ENCODE results near the gene CREB3L1. TPM values are rescaled to one million over a fixed set of nuclear protein-coding genes. Genes with fewer than 3 reads are reported as not detected.
A peak's percentile ranks its signal among the peaks of the same experiment; 100 is the strongest.

CREB3L1 gene
- total and polyA plus RNA-seq, 2 experiments from 2014 or later, result 8.5 to 10.4 TPM

GRCh38 chr11:46369458-46370152 lies 92.1 kb downstream of the CREB3L1 start:
- Mint-ChIP-seq H3K4me3 (no peak overlapping the region; the same call in 2 of the 3 replicates), H3K9me3 (no peaks in the 10 kb centered on the region), H3K27me3 (ENCODE audit: insufficient read depth, low read depth, poor library complexity) (peaks cover 4% of the 10 kb centered on the region), H3K4me1 (peaks cover 30% of the 10 kb centered on the region), H3K36me3 (ENCODE audit: low read depth) (peaks cover 37% of the 10 kb centered on the region), H3K27ac (peak overlapping the region; percentile 92)
- DNase-seq (ENCODE audit: low spot score), result peak; percentile 92
- H3F3A ChIP-seq (replicated peaks; ENCODE audit: low read depth), result peaks cover 24% of the 10 kb centered on the region; the same call in 1 of the 2 replicates
- 0 out of 2 replicates have a peak overlapping the region, but pooled peaks have one; percentile 39 for H3K27ac ChIP-seq (ENCODE audit: low read depth)
- H3K27me3 ChIP-seq (ENCODE audit: insufficient read depth), result no peaks in the 10 kb centered on the region
- ATAC-seq, result peak; percentile 78
- no peaks in the 10 kb centered on the region for H3K79me2 ChIP-seq (replicated peaks; ENCODE audit: insufficient read depth)
- H3K4me2 ChIP-seq, result no peak overlapping the region
- no peak overlapping the region for H3K4me3 ChIP-seq
- H3K36me3 ChIP-seq (ENCODE audit: insufficient read depth), result no peaks in the 10 kb centered on the region; the same call in 1 of the 2 replicates
- TF ChIP-seq CTCF (conservative IDR thresholded peaks at IDR 0.05; ENCODE audit: low read depth in 2 of 2) (peak; percentile 80 to 85), EZH2phosphoT487 (IDR thresholded peaks at IDR 0.05; ENCODE audit: unreplicated experiment) (no peak), REST (IDR thresholded peaks at IDR 0.05; ENCODE audit: unreplicated experiment) (no peak)
- H2AFZ ChIP-seq, result no peak overlapping the region
- no peaks in the 10 kb centered on the region for H3K9me2 ChIP-seq (ENCODE audit: insufficient read depth)
- peaks cover 9% of the 10 kb centered on the region for H3K4me1 ChIP-seq (ENCODE audit: insufficient read depth)
- H4K20me1 ChIP-seq (replicated peaks; ENCODE audit: insufficient read depth), result peaks cover 12% of the 10 kb centered on the region

- Mint-ChIP-seq H3K36me3 (ENCODE audit: low read depth) (peaks cover 41% of the 10 kb centered on the region), H3K9me3 (no peaks in the 10 kb centered on the region), H3K27ac (no peak overlapping the region), H3K27me3 (ENCODE audit: insufficient read depth, low read depth, poor library complexity) (peaks cover 4% of the 10 kb centered on the region), H3K4me3 (no peak overlapping the region), H3K4me1 (peaks cover 25% of the 10 kb centered on the region)
- Histone ChIP-seq H3K36me3 (ENCODE audit: insufficient read depth) (no peaks in the 10 kb centered on the region; the same call in 1 of the 2 replicates), H4K20me1 (replicated peaks; ENCODE audit: insufficient read depth) (peaks cover 12% of the 10 kb centered on the region), H3K4me2 (no peak overlapping the region), H3K79me2 (replicated peaks; ENCODE audit: insufficient read depth) (no peaks in the 10 kb centered on the region), H3K4me1 (ENCODE audit: insufficient read depth) (peaks cover 9% of the 10 kb centered on the region), H3K9me2 (ENCODE audit: insufficient read depth) (no peaks in the 10 kb centered on the region), H3F3A (replicated peaks; ENCODE audit: low read depth) (peaks cover 24% of the 10 kb centered on the region; the same call in 1 of the 2 replicates), H3K27me3 (ENCODE audit: insufficient read depth) (no peaks in the 10 kb centered on the region), H2AFZ (no peak overlapping the region), H3K4me3 (no peak overlapping the region), H3K27ac (ENCODE audit: low read depth) (no peak overlapping the region)
- no peak for DNase-seq (ENCODE audit: low spot score)
- TF ChIP-seq ZNF114 (CRISPR knock-in tag; IDR thresholded peaks at IDR 0.05), result no peak
- TF ChIP-seq ZNF331 (CRISPR knock-in tag; IDR thresholded peaks at IDR 0.05; ENCODE audit: low read depth), result no peak
- no peak for TF ChIP-seq EZH2phosphoT487 (IDR thresholded peaks at IDR 0.05; ENCODE audit: unreplicated experiment)
- no peak for ATAC-seq
These were observed 92.8 kb downstream of the CREB3L1 start for GRCh38 chr11:46370253-46370652.

Other genes with a start within 250 kb of the CREB3L1 start
- gene PHF21A, start 156.2 kb upstream of the CREB3L1 start, total RNA-seq (2014; rRNA removed; shearing (Covaris generic)), result 14.2 and 23.6 TPM in 2 replicates
- 18.7 and 21.7 TPM in 2 replicates for gene PHF21A, start 156.2 kb upstream of the CREB3L1 start, polyA plus RNA-seq (2016; fragmentation: Nextera tagmentation; extraction: Ambion mirVana)
- 148 and 170 TPM in 2 replicates for gene DGKZ, start 69.8 kb downstream of the CREB3L1 start, total RNA-seq (2014; rRNA removed; shearing (Covaris generic))
- gene DGKZ, start 69.8 kb downstream of the CREB3L1 start, polyA plus RNA-seq (2016; fragmentation: Nextera tagmentation; extraction: Ambion mirVana), result 45.1 and 45.7 TPM in 2 replicates
- 388 and 438 TPM in 2 replicates for gene MDK, start 104.0 kb downstream of the CREB3L1 start, total RNA-seq (2014; rRNA removed; shearing (Covaris generic))
- 451 and 477 TPM in 2 replicates for gene MDK, start 104.0 kb downstream of the CREB3L1 start, polyA plus RNA-seq (2016; fragmentation: Nextera tagmentation; extraction: Ambion mirVana)
- gene CHRM4, start 114.1 kb downstream of the CREB3L1 start, total RNA-seq (2014; rRNA removed; shearing (Covaris generic)), result 0.93 and 0.97 TPM in 2 replicates
- gene CHRM4, start 114.1 kb downstream of the CREB3L1 start, polyA plus RNA-seq (2016; fragmentation: Nextera tagmentation; extraction: Ambion mirVana), result not detected in 2 replicates

Measured in GM23338 (cell line).